HCT116 (cell line): ENCODE data around the gene DPP10. TPM values are rescaled to one million over a fixed set of nuclear protein-coding genes. Genes with fewer than 3 reads are reported as not detected.

ENCODE experiments used
- ATAC-seq: fragments of 200-7000 bp; cut with Tn5 transposase; 2 replicates; pipeline ENCODE4 v1.9.1; 2020; ENCODE audit warnings: mild to moderate bottlenecking, moderate library complexity
- BruUV-seq: library from RNA; stranded (reverse); fragments of 400-500 nt; replicated peaks from 2 replicates; lab custom pipeline; 2021; lab: Mats Ljungman, UMichigan
- CTCF ChIA-PET: fragments of 300-600 bp; sonication (Branson Sonifier 250); formaldehyde crosslinking; loops from one replicate; lab custom pipeline; 2021; ENCODE audit warnings: antibody characterized with exemption; lab: Charles Lee
- POLR2A ChIA-PET: fragments of 300-600, 350-600 bp; sonication (Branson Sonifier 250); formaldehyde crosslinking; loops from one replicate; lab custom pipeline; 2021; ENCODE audit warnings: antibody characterized with exemption; lab: Charles Lee
- RAD21 ChIA-PET, 2 experiments: fragments of 300-600 bp; sonication (Branson Sonifier 250); formaldehyde crosslinking; loops; one replicate each; lab custom pipeline; 2023; ENCODE audit warnings: low total read pairs in 2 of 2; ENCODE audit not compliant: uncharacterized antibody in 2 of 2, unreplicated experiment in 2 of 2, low non-redundant PET in 1 of 2; lab: Charles Lee
- DNase-seq: peaks from one replicate; pipeline ENCODE4 v3.0.0-alpha.2; 2010; ENCODE audit warnings: low read depth, low spot score
- H2AFZ ChIP-seq: fragments of 200-600 bp; shearing (Covaris generic), sonication (generic); 2 replicates; pipeline ENCODE4 v1.6.1; 2017; ENCODE audit warnings: low read depth, mixed run types, mixed read lengths, antibody characterized with exemption, low read length; ENCODE audit not compliant: poor library complexity, severe bottlenecking
- H3K27ac ChIP-seq: 2 replicates; pipeline ENCODE4 v1.5.1; 2012; ENCODE audit warnings: low read depth, low read length
- H3K27me3 ChIP-seq: fragments of 200-600 bp; sonication (generic); 2 replicates; pipeline ENCODE4 v1.6.1; 2016; ENCODE audit warnings: mixed run types, low read length, mixed read lengths; ENCODE audit not compliant: insufficient read depth
- H3K36me3 ChIP-seq, 2 experiments: fragments of 200-500 bp in 1 of 2; fragments of 200-600 bp in 1 of 2; sonication (Bioruptor generic) in 1 of 2; sonication (generic) in 1 of 2; 2 replicates each; pipeline versions ENCODE4 v1.5.1 to v1.6.1; 2014 to 2016; ENCODE audit warnings: low read length in 2 of 2, inconsistent platforms in 1 of 2, mixed read lengths in 1 of 2, mixed run types in 1 of 2; ENCODE audit not compliant: insufficient read depth in 2 of 2, control insufficient read depth in 1 of 2
- H3K4me1 ChIP-seq, 2 experiments: fragments of 200-600 bp in 1 of 2; sonication (generic) in 1 of 2; 2 replicates each; pipeline versions ENCODE4 v1.5.1 to v1.6.1; 2012 to 2017; ENCODE audit warnings: low read length in 2 of 2, inconsistent platforms in 1 of 2, mild to moderate bottlenecking in 1 of 2, mixed read lengths in 1 of 2, mixed run types in 1 of 2, moderate library complexity in 1 of 2; ENCODE audit not compliant: insufficient read depth in 2 of 2, control insufficient read depth in 1 of 2
- H3K4me2 ChIP-seq: fragments of 200-600 bp; sonication (generic); 2 replicates; pipeline ENCODE4 v1.6.1; 2017; ENCODE audit warnings: mixed run types, low read length, mixed read lengths
- H3K4me3 ChIP-seq, 2 experiments: fragments of 200-600 bp in 1 of 2; sonication (generic) in 1 of 2; replicated peaks in 1 of 2; 2 replicates each; pipeline ENCODE4 v1.5.1; 2011 to 2016; ENCODE audit warnings: low read length in 2 of 2, control low read depth in 1 of 2, low read depth in 1 of 2, mild to moderate bottlenecking in 1 of 2, mixed read lengths in 1 of 2, mixed run types in 1 of 2
- H3K79me2 ChIP-seq: fragments of 200-600 bp; sonication (generic); 2 replicates; pipeline ENCODE4 v1.6.1; 2017; ENCODE audit warnings: mild to moderate bottlenecking, mixed run types, low read length, moderate library complexity, mixed read lengths; ENCODE audit not compliant: insufficient read depth
- H3K9ac ChIP-seq: fragments of 200-600 bp; sonication (generic); 2 replicates; pipeline ENCODE4 v1.6.1; 2016; ENCODE audit warnings: low read length, mixed read lengths
- H3K9me2 ChIP-seq: fragments of 200-600 bp; sonication (generic), shearing (Covaris generic); 2 replicates; pipeline ENCODE4 v1.6.1; 2017; ENCODE audit warnings: mixed run types, mild to moderate bottlenecking, moderate library complexity; ENCODE audit not compliant: insufficient read depth
- H3K9me3 ChIP-seq, 2 experiments: fragments of 200-500 bp in 1 of 2; fragments of 200-600 bp in 1 of 2; sonication (Bioruptor generic) in 1 of 2; sonication (generic) in 1 of 2; 2 replicates each; pipeline ENCODE4 v1.6.1; 2014 to 2017; ENCODE audit warnings: low read length in 2 of 2, mixed read lengths in 2 of 2, inconsistent platforms in 1 of 2, low read depth in 1 of 2, mild to moderate bottlenecking in 1 of 2, mixed run types in 1 of 2, moderate library complexity in 1 of 2; ENCODE audit not compliant: control insufficient read depth in 1 of 2, insufficient read depth in 1 of 2
- H4K20me1 ChIP-seq: fragments of 200-600 bp; sonication (generic), shearing (Covaris generic); 2 replicates; pipeline ENCODE4 v1.6.1; 2017; ENCODE audit warnings: mixed run types, mild to moderate bottlenecking, moderate library complexity; ENCODE audit not compliant: insufficient read depth
- CEBPB ChIP-seq: IDR thresholded peaks from 2 replicates; pipeline ENCODE4 v1.6.1; 2012; ENCODE audit warnings: low read depth
- EGR1 ChIP-seq: IDR thresholded peaks from 2 replicates; pipeline ENCODE4 v1.6.1; 2012; ENCODE audit warnings: low read depth
- FOSL1 ChIP-seq: IDR thresholded peaks from 2 replicates; pipeline ENCODE4 v1.6.1; 2012; ENCODE audit warnings: low read depth
- JUND ChIP-seq: IDR thresholded peaks from 2 replicates; pipeline ENCODE4 v1.6.1; 2012
- POLR2A ChIP-seq: IDR thresholded peaks from 2 replicates; pipeline ENCODE4 v1.7.0; 2011; ENCODE audit warnings: borderline replicate concordance; ENCODE audit not compliant: insufficient read depth, insufficient read length; ENCODE audit errors: extremely low read depth
- SIN3A ChIP-seq: IDR thresholded peaks from 2 replicates; pipeline ENCODE4 v1.6.1; 2012; ENCODE audit warnings: low read depth
- SP1 ChIP-seq: IDR thresholded peaks from 2 replicates; pipeline ENCODE4 v1.6.1; 2012; ENCODE audit warnings: low read depth
- ZNF274 ChIP-seq: fragments of 200-500 bp; sonication (Bioruptor generic); IDR thresholded peaks from 2 replicates; pipeline ENCODE4 v1.6.1; 2014; ENCODE audit warnings: mild to moderate bottlenecking, low read depth, low read length, inconsistent platforms
- intact Hi-C: fragments of 100-400 bp; cut with micrococcal nuclease; formaldehyde crosslinking; loops from 2 replicates; pipeline ENCODE4 v1.10.0; 2022
- total RNA-seq: library from RNA; stranded (reverse); gene quantifications from one replicate; pipeline ENCODE4 v1.2.1, GENCODE V29; 2021; ENCODE audit not compliant: unreplicated experiment
- TF ChIP-seq, protein P1 (sequence below): IDR thresholded peaks from 2 replicates; pipeline ENCODE4 v1.6.1; 2012; ENCODE audit warnings: low read depth
- TF ChIP-seq, protein P2 (sequence below): IDR thresholded peaks from 2 replicates; pipeline ENCODE4 v1.6.1; 2012

Gene DPP10
- total RNA-seq, 1 experiment from 2014 or later = not detected

DNA sequence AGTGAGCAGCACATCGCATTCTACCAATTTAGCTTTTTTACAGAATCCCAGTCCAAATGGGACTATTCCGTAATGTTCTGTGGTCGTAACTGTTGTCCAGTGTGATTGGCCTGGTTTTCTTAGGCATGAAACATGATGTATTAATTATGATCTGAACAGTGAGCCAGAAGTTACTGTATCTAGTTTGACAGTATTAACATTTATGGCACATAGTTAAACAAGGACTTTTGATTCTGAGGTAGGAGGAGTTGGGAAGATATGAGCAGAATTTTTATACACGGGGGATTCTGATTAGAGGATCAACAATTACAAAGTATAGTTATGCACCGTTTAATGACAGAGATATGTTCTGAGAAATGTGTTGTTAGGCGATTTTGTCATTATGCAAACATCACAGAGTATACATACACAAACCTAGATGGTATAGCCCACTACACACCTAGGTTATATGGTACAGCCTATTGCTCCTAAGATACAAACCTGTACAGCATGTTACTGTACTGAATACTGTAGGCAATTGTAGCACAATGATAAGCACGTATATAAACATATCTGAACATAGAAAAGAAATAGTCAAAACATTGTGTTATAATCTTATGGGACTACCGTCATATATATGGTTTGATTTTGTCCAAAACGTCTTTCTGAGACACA lies 85.0 kb downstream of the DPP10 start:
- H3K4me1 ChIP-seq = no peaks in the 10 kb centered on the region
- H3K27ac ChIP-seq = no peak overlapping the region
- no peak for DNase-seq
- peaks cover 0 to 16% of the 10 kb centered on the region in 2 experiments; a peak in 2 of 4 replicates for H3K9me3 ChIP-seq
- no peak overlapping the region for H2AFZ ChIP-seq
- TF ChIP-seq, protein P1, sequence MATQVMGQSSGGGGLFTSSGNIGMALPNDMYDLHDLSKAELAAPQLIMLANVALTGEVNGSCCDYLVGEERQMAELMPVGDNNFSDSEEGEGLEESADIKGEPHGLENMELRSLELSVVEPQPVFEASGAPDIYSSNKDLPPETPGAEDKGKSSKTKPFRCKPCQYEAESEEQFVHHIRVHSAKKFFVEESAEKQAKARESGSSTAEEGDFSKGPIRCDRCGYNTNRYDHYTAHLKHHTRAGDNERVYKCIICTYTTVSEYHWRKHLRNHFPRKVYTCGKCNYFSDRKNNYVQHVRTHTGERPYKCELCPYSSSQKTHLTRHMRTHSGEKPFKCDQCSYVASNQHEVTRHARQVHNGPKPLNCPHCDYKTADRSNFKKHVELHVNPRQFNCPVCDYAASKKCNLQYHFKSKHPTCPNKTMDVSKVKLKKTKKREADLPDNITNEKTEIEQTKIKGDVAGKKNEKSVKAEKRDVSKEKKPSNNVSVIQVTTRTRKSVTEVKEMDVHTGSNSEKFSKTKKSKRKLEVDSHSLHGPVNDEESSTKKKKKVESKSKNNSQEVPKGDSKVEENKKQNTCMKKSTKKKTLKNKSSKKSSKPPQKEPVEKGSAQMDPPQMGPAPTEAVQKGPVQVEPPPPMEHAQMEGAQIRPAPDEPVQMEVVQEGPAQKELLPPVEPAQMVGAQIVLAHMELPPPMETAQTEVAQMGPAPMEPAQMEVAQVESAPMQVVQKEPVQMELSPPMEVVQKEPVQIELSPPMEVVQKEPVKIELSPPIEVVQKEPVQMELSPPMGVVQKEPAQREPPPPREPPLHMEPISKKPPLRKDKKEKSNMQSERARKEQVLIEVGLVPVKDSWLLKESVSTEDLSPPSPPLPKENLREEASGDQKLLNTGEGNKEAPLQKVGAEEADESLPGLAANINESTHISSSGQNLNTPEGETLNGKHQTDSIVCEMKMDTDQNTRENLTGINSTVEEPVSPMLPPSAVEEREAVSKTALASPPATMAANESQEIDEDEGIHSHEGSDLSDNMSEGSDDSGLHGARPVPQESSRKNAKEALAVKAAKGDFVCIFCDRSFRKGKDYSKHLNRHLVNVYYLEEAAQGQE = no peak
- TF ChIP-seq, protein P2, sequence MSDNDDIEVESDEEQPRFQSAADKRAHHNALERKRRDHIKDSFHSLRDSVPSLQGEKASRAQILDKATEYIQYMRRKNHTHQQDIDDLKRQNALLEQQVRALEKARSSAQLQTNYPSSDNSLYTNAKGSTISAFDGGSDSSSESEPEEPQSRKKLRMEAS = no peak
- no peak for TF ChIP-seq POLR2A
- no peak for TF ChIP-seq EGR1
- no peak for TF ChIP-seq ZNF274
- TF ChIP-seq FOSL1 = no peak
- TF ChIP-seq CEBPB = no peak
- TF ChIP-seq SP1 = no peak
- TF ChIP-seq JUND = no peak
- no peak for TF ChIP-seq SIN3A
- TF ChIP-seq, all 23 proteins: peak for 0
- Histone ChIP-seq H3K4me2 (no peak overlapping the region), H3K9ac (no peak overlapping the region), H3K36me3 (no peaks in the 10 kb centered on the region), H3K27me3 (no peaks in the 10 kb centered on the region), H3K4me3 (no peak overlapping the region), H3K79me2 (no peaks in the 10 kb centered on the region), H3K9me2 (no peaks in the 10 kb centered on the region), H4K20me1 (no peaks in the 10 kb centered on the region)
- POLR2A ChIA-PET = no interaction called here
- CTCF ChIA-PET = no interaction called here
- intact Hi-C loops = no loop called here
- BruUV-seq = no TSS peak
- RAD21 ChIA-PET = no interaction called here
- ATAC-seq = no peak
